ENCODE results near the gene UBE2G2.

DNA sequence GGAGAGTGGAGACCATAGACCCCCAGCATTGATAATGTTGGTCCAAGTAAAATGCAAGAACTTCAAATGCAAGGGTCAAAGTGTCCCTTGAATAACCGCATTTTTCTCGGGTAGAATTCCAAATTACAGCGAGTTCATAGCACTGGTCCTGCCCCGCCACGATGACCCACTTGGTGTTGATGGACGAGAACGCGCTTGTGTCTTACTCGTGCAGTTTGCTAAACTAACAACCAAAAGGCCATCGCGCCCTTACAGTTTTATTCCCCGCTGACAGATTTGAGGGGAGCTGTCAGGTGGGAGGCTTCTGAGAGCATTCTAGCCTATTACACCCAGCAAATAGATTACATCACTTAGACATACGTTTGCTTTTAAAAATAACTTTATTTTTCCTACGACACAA, 72.9 kb downstream of the UBE2G2 start:
- TF ChIP-seq, protein P1, sequence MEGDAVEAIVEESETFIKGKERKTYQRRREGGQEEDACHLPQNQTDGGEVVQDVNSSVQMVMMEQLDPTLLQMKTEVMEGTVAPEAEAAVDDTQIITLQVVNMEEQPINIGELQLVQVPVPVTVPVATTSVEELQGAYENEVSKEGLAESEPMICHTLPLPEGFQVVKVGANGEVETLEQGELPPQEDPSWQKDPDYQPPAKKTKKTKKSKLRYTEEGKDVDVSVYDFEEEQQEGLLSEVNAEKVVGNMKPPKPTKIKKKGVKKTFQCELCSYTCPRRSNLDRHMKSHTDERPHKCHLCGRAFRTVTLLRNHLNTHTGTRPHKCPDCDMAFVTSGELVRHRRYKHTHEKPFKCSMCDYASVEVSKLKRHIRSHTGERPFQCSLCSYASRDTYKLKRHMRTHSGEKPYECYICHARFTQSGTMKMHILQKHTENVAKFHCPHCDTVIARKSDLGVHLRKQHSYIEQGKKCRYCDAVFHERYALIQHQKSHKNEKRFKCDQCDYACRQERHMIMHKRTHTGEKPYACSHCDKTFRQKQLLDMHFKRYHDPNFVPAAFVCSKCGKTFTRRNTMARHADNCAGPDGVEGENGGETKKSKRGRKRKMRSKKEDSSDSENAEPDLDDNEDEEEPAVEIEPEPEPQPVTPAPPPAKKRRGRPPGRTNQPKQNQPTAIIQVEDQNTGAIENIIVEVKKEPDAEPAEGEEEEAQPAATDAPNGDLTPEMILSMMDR (IDR thresholded peaks at IDR 0.05): no peak
- TF ChIP-seq POLR2AphosphoS5 (IDR thresholded peaks at IDR 0.05): no peak
